H1 (cell line): ENCODE results near the gene CACNA1F. TPM values are rescaled to one million over a fixed set of nuclear protein-coding genes. Genes with fewer than 3 reads are reported as not detected.

Experiments
- CTCF ChIA-PET: fragments of 300-600 bp; sonication (Branson Sonifier 250); formaldehyde crosslinking; loops from one replicate; lab custom pipeline; 2021; ENCODE audit not compliant: partially characterized antibody; lab: Charles Lee
- POLR2A ChIA-PET: fragments of 300-600 bp; sonication (Branson Sonifier 250); formaldehyde crosslinking; loops from one replicate; lab custom pipeline; 2021; ENCODE audit warnings: inconsistent platforms; ENCODE audit not compliant: partially characterized antibody; lab: Charles Lee
- DNase-seq, 2 experiments: peaks; one replicate each; pipeline versions ENCODE4 v3.0.0 to v3.0.0-alpha.2; 2010 to 2022; ENCODE audit warnings: low spot score in 2 of 2, low read depth in 1 of 2, mixed read lengths in 1 of 2
- FAIRE-seq: peaks from 2 replicates; lab custom pipeline; 2011; peaks lifted over from hg19 to GRCh38; lab: Jason Lieb, UNC
- H2AFZ ChIP-seq: 2 replicates; pipeline ENCODE4 v1.8.1; 2012; ENCODE audit warnings: low read length, inconsistent platforms
- H2AK5ac ChIP-seq: 2 replicates; pipeline ENCODE4 v1.6.1; 2013; ENCODE audit warnings: low read depth, low read length
- H2BK120ac ChIP-seq: replicated peaks from 2 replicates; pipeline ENCODE3; 2013; ENCODE audit warnings: low read depth, low read length, inconsistent platforms
- H2BK12ac ChIP-seq: 2 replicates; pipeline ENCODE4 v1.6.1; 2013; ENCODE audit warnings: low read depth, low read length
- H2BK15ac ChIP-seq: 2 replicates; pipeline ENCODE4 v1.6.1; 2013; ENCODE audit warnings: low read length
- H2BK20ac ChIP-seq: 2 replicates; pipeline ENCODE4 v1.6.1; 2013; ENCODE audit warnings: low read length
- H2BK5ac ChIP-seq: 2 replicates; pipeline ENCODE4 v1.6.1; 2013; ENCODE audit warnings: low read depth, low read length
- H3K14ac ChIP-seq: 2 replicates; pipeline ENCODE4 v1.6.1; 2013; ENCODE audit warnings: inconsistent platforms; ENCODE audit not compliant: insufficient read length
- H3K18ac ChIP-seq: 2 replicates; pipeline ENCODE4 v1.6.1; 2013; ENCODE audit warnings: low read length; ENCODE audit errors: extremely low read depth
- H3K23ac ChIP-seq: 2 replicates; pipeline ENCODE4 v1.6.1; 2013; ENCODE audit warnings: inconsistent platforms; ENCODE audit not compliant: insufficient read length
- H3K23me2 ChIP-seq: 2 replicates; pipeline ENCODE4 v1.6.1; 2013; ENCODE audit warnings: low read depth, low read length
- H3K27ac ChIP-seq: 2 replicates; pipeline ENCODE4 v1.6.1; 2011; ENCODE audit warnings: low read depth, low read length, inconsistent platforms
- H3K27me3 ChIP-seq, 4 experiments: replicated peaks in 1 of 4; 1 replicate in 1 of 4; 2 replicates in 3 of 4; pipeline versions ENCODE4 v1.6.1 to v1.8.1; 2011 to 2013; ENCODE audit warnings: low read length in 3 of 4, mild to moderate bottlenecking in 3 of 4, inconsistent platforms in 2 of 4, mixed read lengths in 2 of 4, moderate library complexity in 1 of 4; ENCODE audit not compliant: control insufficient read depth in 3 of 4, insufficient read depth in 3 of 4; ENCODE audit errors: extremely low read depth in 1 of 4
- H3K36me3 ChIP-seq, 4 experiments: 2 replicates each; pipeline versions ENCODE4 v1.6.1 to v1.8.1; 2011 to 2013; ENCODE audit warnings: mild to moderate bottlenecking in 4 of 4, low read length in 3 of 4, moderate library complexity in 2 of 4, control low read depth in 1 of 4, inconsistent platforms in 1 of 4; ENCODE audit not compliant: insufficient read depth in 4 of 4, control insufficient read depth in 2 of 4
- H3K4ac ChIP-seq: replicated peaks from 2 replicates; pipeline ENCODE3; 2013; ENCODE audit warnings: low read length, low read depth, mixed read lengths, inconsistent platforms; ENCODE audit not compliant: insufficient read length
- H3K4me1 ChIP-seq, 4 experiments: replicated peaks in 1 of 4; 1 replicate in 1 of 4; 2 replicates in 3 of 4; pipeline versions ENCODE4 v1.6.1 to v1.8.1; 2011 to 2013; ENCODE audit warnings: low read length in 3 of 4, inconsistent platforms in 2 of 4, mixed read lengths in 1 of 4; ENCODE audit not compliant: insufficient read depth in 4 of 4, control insufficient read depth in 3 of 4
- H3K4me2 ChIP-seq, 2 experiments: 2 replicates each; pipeline versions ENCODE4 v1.6.1 to v1.8.1; 2011 to 2013; ENCODE audit warnings: low read depth in 2 of 2, low read length in 2 of 2, control low read depth in 1 of 2, inconsistent platforms in 1 of 2, mild to moderate bottlenecking in 1 of 2; ENCODE audit not compliant: insufficient read depth in 1 of 2
- H3K4me3 ChIP-seq, 4 experiments: fragments of 200-600, 300-600 bp in 1 of 4; sonication (generic), shearing (Covaris generic), sonication (Bioruptor Twin) in 1 of 4; 2 replicates each; pipeline versions ENCODE4 v1.5.1 to v1.8.1; 2011 to 2016; ENCODE audit warnings: low read length in 4 of 4, low read depth in 3 of 4, control low read depth in 2 of 4, inconsistent platforms in 2 of 4, mild to moderate bottlenecking in 2 of 4, mixed read lengths in 1 of 4, moderate library complexity in 1 of 4; ENCODE audit not compliant: insufficient read depth in 2 of 4; ENCODE audit errors: extremely low read depth in 1 of 4
- H3K56ac ChIP-seq: replicated peaks from 2 replicates; pipeline ENCODE3; 2013; ENCODE audit warnings: low read depth, mild to moderate bottlenecking, mixed read lengths, low read length, inconsistent platforms; ENCODE audit not compliant: insufficient read length
- H3K79me1 ChIP-seq: 2 replicates; pipeline ENCODE4 v1.6.1; 2013; ENCODE audit warnings: low read depth, low read length, control low read depth
- H3K79me2 ChIP-seq, 2 experiments: 2 replicates each; pipeline versions ENCODE4 v1.6.1 to v1.8.1; 2012 to 2013; ENCODE audit warnings: low read length in 2 of 2, mild to moderate bottlenecking in 2 of 2, inconsistent platforms in 1 of 2; ENCODE audit not compliant: insufficient read depth in 2 of 2, control insufficient read depth in 1 of 2
- H3K9ac ChIP-seq, 4 experiments: replicated peaks in 1 of 4; 1 replicate in 1 of 4; 2 replicates in 3 of 4; pipeline versions ENCODE4 v1.6.1 to v1.8.1; 2011 to 2013; ENCODE audit warnings: low read depth in 3 of 4, low read length in 3 of 4, control low read depth in 2 of 4, mild to moderate bottlenecking in 2 of 4, moderate library complexity in 2 of 4, inconsistent platforms in 1 of 4; ENCODE audit errors: extremely low read depth in 1 of 4
- H3K9me3 ChIP-seq, 2 experiments: 2 replicates each; pipeline versions ENCODE4 v1.6.1 to v1.8.1; 2012 to 2013; ENCODE audit warnings: mild to moderate bottlenecking in 2 of 2, moderate library complexity in 2 of 2, control low read depth in 1 of 2, inconsistent platforms in 1 of 2, low read depth in 1 of 2, low read length in 1 of 2, mixed read lengths in 1 of 2; ENCODE audit not compliant: insufficient read depth in 2 of 2
- H4K20me1 ChIP-seq, 2 experiments: replicated peaks in 1 of 2; 2 replicates each; pipeline versions ENCODE3 to v1.8.1; 2011 to 2013; ENCODE audit warnings: inconsistent platforms in 2 of 2, low read length in 2 of 2, mild to moderate bottlenecking in 1 of 2; ENCODE audit not compliant: insufficient read depth in 2 of 2, control insufficient read depth in 1 of 2
- H4K5ac ChIP-seq: 2 replicates; pipeline ENCODE4 v1.6.1; 2013; ENCODE audit warnings: low read length, low read depth, mixed read lengths, inconsistent platforms; ENCODE audit not compliant: insufficient read length
- H4K8ac ChIP-seq: 2 replicates; pipeline ENCODE4 v1.8.0; 2013; ENCODE audit warnings: mild to moderate bottlenecking, moderate library complexity, low read length, inconsistent platforms; ENCODE audit not compliant: insufficient read depth; ENCODE audit errors: extremely low read depth
- H4K91ac ChIP-seq: replicated peaks from 2 replicates; pipeline ENCODE3; 2013; ENCODE audit warnings: low read length, mixed read lengths, inconsistent platforms; ENCODE audit not compliant: insufficient read length
- ASH2L ChIP-seq: fragments of 200-600, 300-600 bp; sonication (generic); IDR thresholded peaks from one replicate; pipeline ENCODE4 v1.7.1; 2017; ENCODE audit warnings: low read length
- CTBP2 ChIP-seq: IDR thresholded peaks from 2 replicates; pipeline ENCODE4 v1.7.0; 2011; ENCODE audit warnings: borderline replicate concordance, mild to moderate bottlenecking, moderate library complexity, mixed read lengths, low read length; ENCODE audit not compliant: insufficient read depth, insufficient read length
- EZH2 ChIP-seq: fragments of 200-600 bp; sonication (generic); IDR thresholded peaks from 2 replicates; pipeline ENCODE4 v1.7.1; 2012; ENCODE audit warnings: low read depth, mild to moderate bottlenecking, moderate library complexity, low read length, inconsistent platforms; ENCODE audit not compliant: severe bottlenecking
- JUN ChIP-seq: IDR thresholded peaks from 2 replicates; pipeline ENCODE4 v1.6.1; 2011; ENCODE audit warnings: low read depth, mild to moderate bottlenecking, improper control_type of control experiment, low read length
- WGBS, 2 experiments: shearing (Covaris generic) in 1 of 2; methylation state at CpG; one replicate each; pipeline versions ENCODE4 v1.1.6 to v1.1.7; 2013 to 2015; ENCODE audit warnings: low lambda C conversion rate in 2 of 2, mixed read lengths in 2 of 2, inconsistent platforms in 1 of 2, low coverage in 1 of 2, missing lambda C conversion rate in 1 of 2; ENCODE audit not compliant: insufficient replicate concordance in 2 of 2, insufficient coverage in 1 of 2, insufficient read length in 1 of 2; ENCODE audit errors: extremely low coverage in 1 of 2, missing lambda C conversion rate in 1 of 2; 5-methylcytosine and 5-hydroxymethylcytosine counted together
- polyA plus RNA-seq, 7 experiments: library from polyadenylated mRNA; depleted of rRNA in 3 of 7; stranded (reverse) in 5 of 7; unstranded in 2 of 7; fragments of >200 nt in 5 of 7; fragments of 200-250 nt in 2 of 7; gene quantifications; 1 replicate in 5 of 7; 2 replicates in 1 of 7; 4 replicates in 1 of 7; pipeline versions ENCODE4 v1.2.1 to v1.2.3, GENCODE V29; 2011 to 2013; ENCODE audit warnings: missing spikeins in 2 of 7, mixed read lengths in 2 of 7
- total RNA-seq: library from RNA; stranded (reverse); fragmentation: NEBNext Ultra II Directional; extraction: Animal tissue kit (Norgen Biotek cat#: 25700); gene quantifications from 2 replicates; pipeline ENCODE4 v1.2.1, GENCODE V29; 2021

Gene CACNA1F
- total and polyA plus RNA-seq, 2 of the 8 experiments (the other 6 are each of a cell fraction or from before 2014, with no cell fraction given), result 0.59 to 0.84 TPM

DNA sequence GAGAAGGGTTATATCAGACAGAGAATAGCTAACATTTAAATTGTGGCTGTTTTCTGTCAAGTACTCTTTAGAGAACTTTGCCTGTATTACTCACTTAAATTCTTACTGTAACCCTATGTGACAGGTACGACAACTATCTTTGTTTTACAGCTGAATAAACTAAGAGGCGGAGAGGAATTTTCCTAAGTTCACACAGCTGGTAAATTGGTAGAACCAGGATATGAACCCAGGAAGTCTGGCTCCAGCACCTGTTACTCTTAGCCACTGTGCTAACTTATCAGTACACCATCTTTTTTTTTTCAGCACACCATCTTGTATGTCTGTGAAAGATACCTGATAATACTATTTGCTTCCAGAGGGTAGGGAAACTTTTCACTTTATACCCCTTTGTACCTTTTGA is 31.1 kb downstream of the CACNA1F start:
- Histone ChIP-seq H2AFZ (no peak overlapping the region), H3K18ac (no peak overlapping the region), H4K8ac (no peak overlapping the region), H2BK20ac (no peak overlapping the region), H3K56ac (no peak overlapping the region), H3K4me3 (no peak overlapping the region), H3K79me2 (no peaks in the 10 kb centered on the region), H2BK15ac (no peak overlapping the region), H3K23ac (no peak overlapping the region), H2AK5ac (no peak overlapping the region), H3K9ac (no peak overlapping the region), H3K4me2 (no peak overlapping the region), H3K4me1 (peaks cover 0 to 11% (median 5%) of the 10 kb centered on the region in 4 experiments; a peak in 5 of 7 replicates), H3K27ac (no peak overlapping the region), H2BK12ac (no peak overlapping the region), H3K9me3 (no peaks in the 10 kb centered on the region), H2BK120ac (no peak overlapping the region), H4K20me1 (no peaks in the 10 kb centered on the region), H3K36me3 (no peaks in the 10 kb centered on the region), H4K91ac (no peak overlapping the region), H3K14ac (no peak overlapping the region), H3K23me2 (peaks cover 5% of the 10 kb centered on the region; the same call in 1 of the 2 replicates), H3K79me1 (no peaks in the 10 kb centered on the region), H3K27me3 (no peaks in the 10 kb centered on the region), H4K5ac (no peak overlapping the region), H3K4ac (no peak overlapping the region), H2BK5ac (no peak overlapping the region)
- TF ChIP-seq JUN (no peak), CTBP2 (no peak), ASH2L (no peak), EZH2 (no peak)
- WGBS, 2 experiments, result 85% methylated on average over 1 of the region's 2 CpGs; no CpG with 5 or more reads in 1 of the 2 experiments
- ChIA-PET CTCF (no interaction called here), POLR2A (interaction anchor here (0.6 kb wide), 1 partner anchor 216 kb away, joined by 3 read pairs; no protein-coding TSS in a partner anchor)
- FAIRE-seq (no peak), DNase-seq (no peak)
